K562 (cell line): Measurements from ENCODE around the gene CEMIP. TPM values are rescaled to one million over a fixed set of nuclear protein-coding genes. Genes with fewer than 3 reads are reported as not detected.

Source experiments
- ARID4B ChIP-seq: sonication (generic); formaldehyde crosslinking; IDR thresholded peaks from 2 replicates; pipeline ENCODE4 v1.8.0; 2022; ENCODE audit warnings: mild to moderate bottlenecking, missing genetic modification reagents
- HNRNPK ChIP-seq: fragments of 200-400 bp; formaldehyde crosslinking; IDR thresholded peaks from one replicate; pipeline ENCODE4 v1.6.1; 2018; ENCODE audit warnings: mild to moderate bottlenecking, low read depth, low read length; ENCODE audit not compliant: poor library complexity, severe bottlenecking
- L3MBTL2 ChIP-seq: fragments of 450-650 bp; IDR thresholded peaks from 2 replicates; pipeline ENCODE4 v1.6.1; 2016; ENCODE audit warnings: mild to moderate bottlenecking, moderate library complexity
- LCOR ChIP-seq: sonication (generic); formaldehyde crosslinking; IDR thresholded peaks from 2 replicates; pipeline ENCODE4 v1.8.0; 2022; ENCODE audit warnings: mild to moderate bottlenecking, missing genetic modification reagents
- MTA2 ChIP-seq: fragments of 450-650 bp; IDR thresholded peaks from 2 replicates; pipeline ENCODE4 v1.6.1; 2016; ENCODE audit warnings: low read depth
- STAT6 ChIP-seq: sonication (generic); formaldehyde crosslinking; IDR thresholded peaks from 2 replicates; pipeline ENCODE4 v1.8.1; 2023; ENCODE audit warnings: mild to moderate bottlenecking, missing genetic modification reagents
- ZNF518B ChIP-seq: fragments of 250-450 bp; sonication (Bioruptor Pico); IDR thresholded peaks from 2 replicates; pipeline ENCODE4 v1.5.0; 2021; ENCODE audit warnings: mild to moderate bottlenecking, moderate library complexity
- ZNF639 ChIP-seq, 2 experiments: fragments of 200-800 bp in 1 of 2; sonication (Bioruptor generic) in 1 of 2; sonication (generic) in 1 of 2; formaldehyde crosslinking in 1 of 2; IDR thresholded peaks in 1 of 2; conservative IDR thresholded peaks in 1 of 2; 2 replicates each; pipeline versions ENCODE4 v1.5.0 to v1.6.1; 2016 to 2020; ENCODE audit warnings: missing compliant biosample characterization in 1 of 2, missing genetic modification characterization in 1 of 2, missing genetic modification reagents in 1 of 2
- polyA plus RNA-seq, 8 experiments: library from polyadenylated mRNA; depleted of rRNA in 4 of 8; stranded (reverse) in 5 of 8; unstranded in 3 of 8; fragments of >200 nt; fragmentation: Nextera tagmentation in 2 of 8; fragmentation: Illumina TruSeq in 1 of 8; extraction: Ambion mirVana in 2 of 8; extraction: Trizol in 1 of 8; gene quantifications; 2 replicates each; pipeline versions ENCODE4 v1.2.1 to v1.2.3, GENCODE V29; 2011 to 2014; ENCODE audit warnings: inconsistent platforms in 1 of 8, missing spikeins in 1 of 8
- total RNA-seq, 7 experiments: library from RNA; depleted of rRNA in 6 of 7; stranded (reverse); fragments of >200 nt in 6 of 7; fragmentation: Illumina TruSeq in 2 of 7; extraction: Trizol in 2 of 7; gene quantifications; 2 replicates each; pipeline versions ENCODE4 v1.2.1 to v1.2.3, GENCODE V29; 2011 to 2021; ENCODE audit warnings: low replicate concordance in 1 of 7

The CEMIP gene
- total and polyA plus RNA-seq, 9 of the 15 experiments (the other 6 are each of a cell fraction or from before 2014, with no cell fraction given), result 0.33 TPM; not detected in 8

GRCh38 chr15:80735344-80735743 lies 43.8 kb upstream of the CEMIP start (continued):
- TF ChIP-seq ARID4B (CRISPR knock-in tag), result no peak
- TF ChIP-seq L3MBTL2, result no peak
- TF ChIP-seq LCOR (CRISPR knock-in tag), result no peak
- no peak for TF ChIP-seq HNRNPK
- no peak for TF ChIP-seq ZNF639 (CRISPR knock-in tag; conservative IDR thresholded peaks at IDR 0.05 in 1 of 2, IDR thresholded peaks at IDR 0.05 in 1 of 2)
- TF ChIP-seq ZNF518B (CRISPR knock-in tag), result no peak
- TF ChIP-seq MTA2, result no peak
- no peak for TF ChIP-seq STAT6
